ENCODE results near the gene PITPNM1. TPM values are rescaled to one million over a fixed set of nuclear protein-coding genes. Genes with fewer than 3 reads are reported as not detected.
A peak's percentile ranks its signal among the peaks of the same experiment; 100 is the strongest.

The PITPNM1 gene
- total RNA-seq, 4 donors from 2014 or later, result 4.0 to 12.2 (median 7.7) TPM

DNA sequence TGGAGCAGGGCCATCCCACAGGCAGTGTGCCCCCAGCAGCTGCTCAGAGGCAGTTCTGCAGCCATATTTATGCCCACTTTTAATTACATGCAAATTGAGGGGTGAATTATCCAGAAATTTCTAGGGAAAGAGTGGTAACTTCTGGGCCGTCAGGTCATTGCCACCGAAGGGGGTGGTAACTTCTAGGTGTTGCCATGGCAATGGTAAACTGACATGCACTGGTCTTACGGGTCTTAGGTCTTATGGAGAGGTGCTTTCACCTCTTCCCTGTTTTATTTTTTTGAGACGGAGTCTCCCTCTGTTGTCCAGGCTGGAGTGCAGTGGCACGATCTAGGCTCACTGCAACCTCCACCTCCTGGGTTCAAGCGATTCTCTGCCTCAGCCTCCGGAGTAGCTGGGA lies 32.3 kb downstream of the PITPNM1 start:
- peaks cover 6 to 13% of the 10 kb centered on the region in 2 donors for H3K4me1 ChIP-seq
- in situ Hi-C loops (cut with MboI; ENCODE audit: low sequenced_read_pairs in 4 of 4) (loop anchor here in 2 of 4 donors (10.0 kb wide), 1 partner anchor 78 kb away; the partner anchor contains the start of gene RAD9A (in 2 of the 2)), intact Hi-C loops (cut with DNase I; ENCODE audit: low total_unique reads) (no loop called here)
- no peaks in the 10 kb centered on the region for H3K36me3 ChIP-seq
- no peaks in the 10 kb centered on the region for H3K9me3 ChIP-seq
- ATAC-seq (no peak), DNase-seq (no peak)
- no peaks in the 10 kb centered on the region for H3K27me3 ChIP-seq
- TF ChIP-seq, protein P1, sequence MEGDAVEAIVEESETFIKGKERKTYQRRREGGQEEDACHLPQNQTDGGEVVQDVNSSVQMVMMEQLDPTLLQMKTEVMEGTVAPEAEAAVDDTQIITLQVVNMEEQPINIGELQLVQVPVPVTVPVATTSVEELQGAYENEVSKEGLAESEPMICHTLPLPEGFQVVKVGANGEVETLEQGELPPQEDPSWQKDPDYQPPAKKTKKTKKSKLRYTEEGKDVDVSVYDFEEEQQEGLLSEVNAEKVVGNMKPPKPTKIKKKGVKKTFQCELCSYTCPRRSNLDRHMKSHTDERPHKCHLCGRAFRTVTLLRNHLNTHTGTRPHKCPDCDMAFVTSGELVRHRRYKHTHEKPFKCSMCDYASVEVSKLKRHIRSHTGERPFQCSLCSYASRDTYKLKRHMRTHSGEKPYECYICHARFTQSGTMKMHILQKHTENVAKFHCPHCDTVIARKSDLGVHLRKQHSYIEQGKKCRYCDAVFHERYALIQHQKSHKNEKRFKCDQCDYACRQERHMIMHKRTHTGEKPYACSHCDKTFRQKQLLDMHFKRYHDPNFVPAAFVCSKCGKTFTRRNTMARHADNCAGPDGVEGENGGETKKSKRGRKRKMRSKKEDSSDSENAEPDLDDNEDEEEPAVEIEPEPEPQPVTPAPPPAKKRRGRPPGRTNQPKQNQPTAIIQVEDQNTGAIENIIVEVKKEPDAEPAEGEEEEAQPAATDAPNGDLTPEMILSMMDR (IDR thresholded peaks at IDR 0.05 in 4 of 5, conservative IDR thresholded peaks at IDR 0.05 in 1 of 5), result no peak
- no peak for TF ChIP-seq POLR2A (IDR thresholded peaks at IDR 0.05)
- H3K4me3 ChIP-seq, result no peak overlapping the region
- H3K27ac ChIP-seq, result no peak overlapping the region

DNA sequence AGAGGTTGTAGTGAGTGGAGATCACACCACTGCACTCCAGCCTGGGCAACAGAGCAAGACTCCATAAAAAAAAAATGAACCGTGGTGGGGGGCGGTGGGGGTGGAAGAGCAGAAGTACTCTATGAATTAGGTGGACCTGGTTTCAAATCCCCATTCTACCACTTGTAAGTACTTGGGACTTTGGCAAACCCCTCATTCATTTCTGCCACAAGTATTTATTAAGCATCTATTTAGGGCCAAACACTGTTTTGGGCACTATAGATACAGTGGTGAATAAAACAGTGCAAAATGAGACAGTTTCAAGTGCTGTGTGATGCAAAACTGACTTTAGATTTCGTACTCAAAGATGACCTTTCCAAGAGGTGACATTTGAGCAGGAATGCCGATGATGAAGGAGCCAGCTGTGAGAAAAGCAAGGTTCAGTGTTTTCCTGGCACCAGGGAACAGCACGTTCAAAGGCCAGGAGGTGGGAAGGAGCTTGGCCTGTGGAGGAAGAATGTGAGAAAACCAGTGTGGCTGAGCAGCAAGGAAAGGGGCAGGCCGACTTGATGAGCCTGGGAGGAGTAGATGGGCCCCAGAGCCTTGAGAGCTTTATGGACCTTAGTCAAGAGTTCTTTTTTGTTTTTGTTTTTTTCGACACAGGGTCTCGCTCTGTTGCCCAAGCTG lies 34.7 kb downstream of the PITPNM1 start:
- in situ Hi-C loops (cut with MboI; ENCODE audit: low sequenced_read_pairs in 4 of 4), result loop anchor here in 2 of 4 donors (10.0 kb wide), 1 partner anchor 76 kb away; the partner anchor contains the start of gene RAD9A (in 2 of the 2)
- Histone ChIP-seq H3K4me3 (no peak overlapping the region), H3K27me3 (no peaks in the 10 kb centered on the region), H3K4me1 (peaks cover 8 to 18% of the 10 kb centered on the region in 2 donors), H3K9me3 (no peaks in the 10 kb centered on the region), H3K27ac (no peak overlapping the region), H3K36me3 (no peaks in the 10 kb centered on the region)
- intact Hi-C loops (cut with DNase I; ENCODE audit: low total_unique reads), result no loop called here
- TF ChIP-seq, protein P1 (IDR thresholded peaks at IDR 0.05 in 4 of 5, conservative IDR thresholded peaks at IDR 0.05 in 1 of 5), result no peak
- TF ChIP-seq POLR2A (IDR thresholded peaks at IDR 0.05), result no peak
- no peak for DNase-seq
- no peak for ATAC-seq

DNA sequence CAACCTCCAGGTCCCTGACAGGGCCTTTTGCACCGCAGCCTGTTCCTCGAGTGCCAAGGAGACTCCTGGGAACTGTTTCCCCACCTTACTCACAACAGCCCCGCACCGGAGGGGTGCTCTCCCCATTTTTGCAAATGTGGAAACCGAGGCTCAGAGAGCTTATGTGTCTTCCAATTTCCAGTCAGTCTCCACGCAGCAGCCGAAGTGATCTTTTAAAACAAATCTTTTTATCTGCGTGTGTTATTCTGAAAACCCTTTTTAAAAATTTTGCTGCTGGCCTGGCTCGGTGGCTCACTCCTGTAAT lies 35.7 kb downstream of the PITPNM1 start:
- Histone ChIP-seq H3K4me3 (peak overlapping the region; percentile 86 to 98 (median 91)), H3K27ac (peak overlapping the region; percentile 79 to 96 (median 88)), H3K27me3 (no peaks in the 10 kb centered on the region), H3K9me3 (no peaks in the 10 kb centered on the region), H3K4me1 (peaks cover 8 to 18% of the 10 kb centered on the region in 2 donors), H3K36me3 (no peaks in the 10 kb centered on the region)
- peak; percentile 36 to 50 for ATAC-seq
- intact Hi-C loops (cut with DNase I; ENCODE audit: low total_unique reads), result loop anchor here (1.0 to 5.0 kb wide), 3 partner anchors 39 to 68 kb away; partner anchors contain the start of genes CDK2AP2, PPP1CA and RPS6KB2
- DNase-seq, result no peak
- in situ Hi-C loops (cut with MboI; ENCODE audit: low sequenced_read_pairs in 4 of 4), result no loop called here
- TF ChIP-seq, protein P1 (IDR thresholded peaks at IDR 0.05 in 4 of 5, conservative IDR thresholded peaks at IDR 0.05 in 1 of 5), result peak in 1 of 5 experiments; percentile 39
- TF ChIP-seq POLR2A (IDR thresholded peaks at IDR 0.05), result no peak

DNA sequence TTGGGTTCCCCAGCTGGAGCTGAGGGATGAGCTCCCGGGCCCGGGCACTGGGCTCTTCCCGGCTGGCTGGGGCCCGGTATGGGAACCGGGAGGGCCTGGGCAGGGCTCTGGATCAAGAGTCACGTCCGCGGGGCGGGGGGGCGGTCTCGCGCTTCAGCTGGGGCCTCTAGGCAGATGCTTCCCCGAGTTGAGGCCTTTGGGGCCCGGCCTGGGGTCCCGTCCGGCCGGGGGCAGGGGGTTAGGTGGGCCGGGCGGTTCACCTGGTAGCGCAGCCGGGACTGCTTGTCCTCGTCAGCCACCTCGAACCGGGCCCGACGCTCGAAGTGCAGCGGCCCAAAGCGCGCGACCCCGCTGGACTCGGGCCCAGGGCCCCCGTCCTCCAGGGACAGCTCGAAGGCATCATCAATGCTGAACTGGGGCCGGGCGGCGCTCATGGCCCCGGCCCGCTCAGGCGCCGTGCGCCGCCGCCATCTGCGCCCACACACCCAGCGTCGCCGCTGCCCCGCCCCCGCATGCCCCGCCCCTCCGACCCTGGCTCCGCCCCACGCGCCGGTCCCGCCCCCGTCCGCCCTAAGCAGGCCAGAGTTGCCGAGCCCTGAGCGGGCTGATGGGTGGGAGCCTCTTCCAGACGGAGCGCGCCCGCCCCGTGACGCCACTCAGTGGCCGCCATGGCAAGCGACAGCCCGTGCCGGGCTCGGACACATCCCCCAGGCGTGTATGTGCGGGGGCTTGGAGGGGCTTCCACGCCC lies 36.2 kb downstream of the PITPNM1 start, which contains the start of gene TMEM134:
Gene TMEM134, minus strand, starts transcription at position 493 of the 749 bp plus-strand sequence. Its CDS starts 59 bp downstream, at position 434.
- Histone ChIP-seq H3K36me3 (no peaks in the 10 kb centered on the region), H3K4me1 (peaks cover 12 to 23% of the 10 kb centered on the region in 2 donors), H3K4me3 (peak within 1 kb of the TSS; percentile 86 to 98 (median 94)), H3K27me3 (no peaks in the 10 kb centered on the region), H3K27ac (peak within 1 kb of the TSS; percentile 79 to 96 (median 88)), H3K9me3 (no peaks in the 10 kb centered on the region)
- peak; percentile 54 to 64 for TF ChIP-seq POLR2A (IDR thresholded peaks at IDR 0.05)
- TF ChIP-seq, protein P1 (IDR thresholded peaks at IDR 0.05 in 4 of 5, conservative IDR thresholded peaks at IDR 0.05 in 1 of 5), result peak in 4 of 5 experiments; percentile 24 to 62 (median 58)
- ATAC-seq (peak; percentile 84 to 89), DNase-seq (peak; percentile 89 to 91)
- in situ Hi-C loops (cut with MboI; ENCODE audit: low sequenced_read_pairs in 4 of 4) (no loop called here), intact Hi-C loops (cut with DNase I; ENCODE audit: low total_unique reads) (loop anchor here (1.0 to 5.0 kb wide), 3 partner anchors 39 to 68 kb away; partner anchors contain the start of genes CDK2AP2, PPP1CA and RPS6KB2)
